IMR-90 (cell line): ENCODE measurements around the gene DMXL1. TPM values are rescaled to one million over a fixed set of nuclear protein-coding genes. Genes with fewer than 3 reads are reported as not detected.

Source experiments
- ATAC-seq: fragments of 200-7000 bp; cut with Tn5 transposase; 2 replicates; pipeline ENCODE4 v1.9.1; 2020; ENCODE audit warnings: low read depth, mild to moderate bottlenecking, moderate library complexity
- BruUV-seq: library from RNA; stranded (reverse); fragments of 400-500 nt; replicated peaks from 2 replicates; lab custom pipeline; 2021; lab: Mats Ljungman, UMichigan
- CTCF ChIA-PET: fragments of 300-600 bp; formaldehyde crosslinking; extraction: SDS; loops from one replicate; lab custom pipeline; 2021; ENCODE audit warnings: antibody characterized with exemption; lab: Yijun Ruan, JAX
- POLR2A ChIA-PET: fragments of 300-600 bp; sonication (Branson Sonifier 250); formaldehyde crosslinking; loops from one replicate; lab custom pipeline; 2022; ENCODE audit warnings: antibody characterized with exemption; ENCODE audit not compliant: unreplicated experiment; lab: Charles Lee
- DNase-seq: peaks from one replicate; pipeline ENCODE4 v3.0.0; 2013
- H2AFZ ChIP-seq: replicated peaks from 2 replicates; pipeline ENCODE3; 2013; ENCODE audit warnings: low read length, mild to moderate bottlenecking; ENCODE audit not compliant: poor library complexity
- H2AK5ac ChIP-seq: 2 replicates; pipeline ENCODE4 v1.6.1; 2013; ENCODE audit warnings: low read depth, low read length, inconsistent platforms
- H2AK9ac ChIP-seq: replicated peaks from 2 replicates; pipeline ENCODE3; 2013; ENCODE audit warnings: mild to moderate bottlenecking, low read depth, low read length, moderate library complexity; ENCODE audit not compliant: poor library complexity
- H2BK120ac ChIP-seq: 2 replicates; pipeline ENCODE4 v1.6.1; 2013; ENCODE audit warnings: low read depth, low read length, inconsistent platforms
- H2BK15ac ChIP-seq: 3 replicates; pipeline ENCODE4 v1.6.1; 2013; ENCODE audit warnings: low read depth, low read length, inconsistent platforms
- H2BK20ac ChIP-seq: 2 replicates; pipeline ENCODE4 v1.6.1; 2013; ENCODE audit warnings: low read depth, mild to moderate bottlenecking, inconsistent platforms, low read length, moderate library complexity
- H2BK5ac ChIP-seq: 2 replicates; pipeline ENCODE4 v1.6.1; 2013; ENCODE audit warnings: mild to moderate bottlenecking, low read depth, low read length, inconsistent platforms; ENCODE audit not compliant: poor library complexity, severe bottlenecking
- H3K14ac ChIP-seq: replicated peaks from 2 replicates; pipeline ENCODE4 v1.6.1; 2013; ENCODE audit warnings: low read depth, low read length, inconsistent platforms
- H3K18ac ChIP-seq: 2 replicates; pipeline ENCODE4 v1.6.1; 2013; ENCODE audit warnings: low read depth, low read length, control low read depth
- H3K23ac ChIP-seq: 2 replicates; pipeline ENCODE4 v1.6.1; 2013; ENCODE audit warnings: low read depth, low read length, inconsistent platforms
- H3K27ac ChIP-seq: 2 replicates; pipeline ENCODE4 v1.5.1; 2013; ENCODE audit warnings: mild to moderate bottlenecking, control low read depth, low read length; ENCODE audit not compliant: insufficient read depth
- H3K27me3 ChIP-seq: 2 replicates; pipeline ENCODE4 v1.6.1; 2013; ENCODE audit warnings: low read length; ENCODE audit not compliant: control insufficient read depth, insufficient read depth
- H3K36me3 ChIP-seq: 2 replicates; pipeline ENCODE4 v1.6.1; 2013; ENCODE audit warnings: low read length, mixed read lengths; ENCODE audit not compliant: control insufficient read depth, insufficient read depth
- H3K4ac ChIP-seq: 2 replicates; pipeline ENCODE4 v1.6.1; 2013; ENCODE audit warnings: low read depth, low read length, inconsistent platforms
- H3K4me1 ChIP-seq: 2 replicates; pipeline ENCODE4 v1.6.1; 2013; ENCODE audit warnings: low read length, mixed read lengths; ENCODE audit not compliant: control insufficient read depth, insufficient read depth
- H3K4me2 ChIP-seq: 2 replicates; pipeline ENCODE4 v1.6.1; 2013; ENCODE audit warnings: low read depth, mild to moderate bottlenecking, control low read depth, low read length, moderate library complexity
- H3K4me3 ChIP-seq: 2 replicates; pipeline ENCODE4 v1.5.1; 2013; ENCODE audit warnings: low read depth, mild to moderate bottlenecking, control low read depth, low read length, moderate library complexity; ENCODE audit not compliant: insufficient read depth
- H3K56ac ChIP-seq: 2 replicates; pipeline ENCODE4 v1.6.1; 2013; ENCODE audit warnings: low read length, inconsistent platforms; ENCODE audit not compliant: insufficient read depth; ENCODE audit errors: extremely low read depth
- H3K79me1 ChIP-seq, 2 experiments: 2 replicates each; pipeline ENCODE4 v1.6.1; 2013; ENCODE audit warnings: low read length in 2 of 2, inconsistent platforms in 1 of 2, low read depth in 1 of 2
- H3K9ac ChIP-seq: 2 replicates; pipeline ENCODE4 v1.6.1; 2013; ENCODE audit warnings: low read depth, low read length, control low read depth
- H3K9me1 ChIP-seq: 2 replicates; pipeline ENCODE4 v1.6.1; 2013; ENCODE audit warnings: low read length, inconsistent platforms; ENCODE audit not compliant: insufficient read depth
- H3K9me3 ChIP-seq: 2 replicates; pipeline ENCODE4 v1.6.1; 2013; ENCODE audit warnings: low read length; ENCODE audit not compliant: control insufficient read depth, insufficient read depth
- H4K20me1 ChIP-seq: 2 replicates; pipeline ENCODE4 v1.6.1; 2013; ENCODE audit warnings: low read length, inconsistent platforms; ENCODE audit not compliant: insufficient read depth
- H4K5ac ChIP-seq: 2 replicates; pipeline ENCODE4 v1.6.1; 2013; ENCODE audit warnings: mild to moderate bottlenecking, low read depth, low read length, control low read depth
- H4K8ac ChIP-seq, 2 experiments: 2 replicates each; pipeline ENCODE4 v1.6.1; 2013; ENCODE audit warnings: low read depth in 2 of 2, low read length in 2 of 2, control low read depth in 1 of 2, inconsistent platforms in 1 of 2
- H4K91ac ChIP-seq: 2 replicates; pipeline ENCODE4 v1.6.1; 2013; ENCODE audit warnings: low read depth, low read length, inconsistent platforms; ENCODE audit not compliant: insufficient read depth
- FOS ChIP-seq: fragments of 150-350 bp; IDR thresholded peaks from 2 replicates; pipeline ENCODE4 v1.6.1; 2016; ENCODE audit warnings: low read depth, low read length
- RCOR1 ChIP-seq: IDR thresholded peaks from 2 replicates; pipeline ENCODE4 v1.6.1; 2012; ENCODE audit warnings: mild to moderate bottlenecking, low read length, improper control_type of control experiment; ENCODE audit not compliant: insufficient replicate concordance
- WGBS, 2 experiments: methylation state at CpG; one replicate each; pipeline versions ENCODE4 v1.1.5 to v1.1.7; 2013; ENCODE audit warnings: missing lambda C conversion rate in 2 of 2; ENCODE audit not compliant: insufficient read length in 1 of 2; ENCODE audit errors: extremely low coverage in 2 of 2; 5-methylcytosine and 5-hydroxymethylcytosine counted together
- dilution Hi-C: fragments of 300-500 bp; cut with HindIII; formaldehyde crosslinking; loops from one replicate; pipeline ENCODE4 v1.14.3; 2018; ENCODE audit warnings: low sequenced_read_pairs; ENCODE audit not compliant: unreplicated experiment
- in situ Hi-C: fragments of 300-500 bp; cut with MboI; formaldehyde crosslinking; loops from 3 replicates; pipeline ENCODE4 v1.14.3; 2019; ENCODE audit warnings: low sequenced_read_pairs, inconsistent platforms, mixed read lengths
- intact Hi-C: fragments of 100-400 bp; cut with micrococcal nuclease; formaldehyde crosslinking; loops from 2 replicates; pipeline ENCODE4 v1.10.0; 2022
- polyA plus RNA-seq, 3 experiments: library from polyadenylated mRNA; depleted of rRNA; stranded (reverse); fragments of >200 nt; gene quantifications; 2 replicates each; pipeline ENCODE4 v1.2.3, GENCODE V29; 2012; ENCODE audit warnings: low replicate concordance in 1 of 3
- total RNA-seq: library from RNA; depleted of rRNA; stranded (reverse); fragments of >200 nt; gene quantifications from 2 replicates; pipeline ENCODE4 v1.2.3, GENCODE V29; 2012
- TF ChIP-seq, protein P1 (sequence below): fragments of 150-350 bp; IDR thresholded peaks from 2 replicates; pipeline ENCODE4 v1.6.1; 2016; ENCODE audit warnings: low read depth, mild to moderate bottlenecking, low read length, moderate library complexity, borderline replicate concordance
- TF ChIP-seq, protein P2 (sequence below): fragments of 150-350 bp; IDR thresholded peaks from 2 replicates; pipeline ENCODE4 v1.6.1; 2017; ENCODE audit warnings: mild to moderate bottlenecking, antibody characterized with exemption, low read length, low read depth

DMXL1 gene
- total and polyA plus RNA-seq, 2 of the 4 experiments (the other 2 are of a cell fraction) = 8.1 to 21.5 TPM

DNA sequence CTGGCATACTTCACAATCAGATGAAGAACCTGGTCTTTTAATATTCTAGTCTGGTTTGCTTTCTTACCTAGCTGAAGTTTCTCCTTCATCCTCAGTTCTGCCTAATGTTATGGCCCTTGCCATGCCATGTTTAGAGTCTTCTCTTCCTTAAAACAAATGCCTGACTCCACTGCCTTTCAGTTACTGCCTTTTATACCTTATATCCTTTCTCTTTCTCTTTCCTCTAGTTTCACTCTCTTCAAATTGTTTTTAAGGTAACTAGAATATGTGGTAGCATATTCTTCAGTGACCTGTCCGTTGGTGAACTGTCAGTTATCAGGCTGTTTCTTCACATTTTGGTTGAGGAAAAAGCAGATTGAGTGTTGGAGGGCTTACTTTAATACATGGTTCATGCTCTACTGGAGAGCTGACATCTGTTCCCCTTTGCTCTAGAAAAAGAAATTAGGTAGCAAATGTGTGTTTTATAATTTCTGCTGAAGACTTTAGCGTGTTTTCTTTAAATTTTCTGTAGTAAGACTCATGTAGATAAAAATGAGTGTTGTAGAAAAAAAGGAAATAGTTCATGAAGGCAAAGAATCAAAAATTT lies 103.8 kb downstream of the DMXL1 start:
- ATAC-seq = no peak
- no peak overlapping the region for H3K23ac ChIP-seq
- ChIA-PET CTCF (no interaction called here), POLR2A (no interaction called here)
- no peak overlapping the region for H4K91ac ChIP-seq
- TF ChIP-seq FOS (no peak), RCOR1 (no peak)
- TF ChIP-seq, protein P1, sequence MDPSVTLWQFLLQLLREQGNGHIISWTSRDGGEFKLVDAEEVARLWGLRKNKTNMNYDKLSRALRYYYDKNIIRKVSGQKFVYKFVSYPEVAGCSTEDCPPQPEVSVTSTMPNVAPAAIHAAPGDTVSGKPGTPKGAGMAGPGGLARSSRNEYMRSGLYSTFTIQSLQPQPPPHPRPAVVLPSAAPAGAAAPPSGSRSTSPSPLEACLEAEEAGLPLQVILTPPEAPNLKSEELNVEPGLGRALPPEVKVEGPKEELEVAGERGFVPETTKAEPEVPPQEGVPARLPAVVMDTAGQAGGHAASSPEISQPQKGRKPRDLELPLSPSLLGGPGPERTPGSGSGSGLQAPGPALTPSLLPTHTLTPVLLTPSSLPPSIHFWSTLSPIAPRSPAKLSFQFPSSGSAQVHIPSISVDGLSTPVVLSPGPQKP = no peak
- TF ChIP-seq, protein P2, sequence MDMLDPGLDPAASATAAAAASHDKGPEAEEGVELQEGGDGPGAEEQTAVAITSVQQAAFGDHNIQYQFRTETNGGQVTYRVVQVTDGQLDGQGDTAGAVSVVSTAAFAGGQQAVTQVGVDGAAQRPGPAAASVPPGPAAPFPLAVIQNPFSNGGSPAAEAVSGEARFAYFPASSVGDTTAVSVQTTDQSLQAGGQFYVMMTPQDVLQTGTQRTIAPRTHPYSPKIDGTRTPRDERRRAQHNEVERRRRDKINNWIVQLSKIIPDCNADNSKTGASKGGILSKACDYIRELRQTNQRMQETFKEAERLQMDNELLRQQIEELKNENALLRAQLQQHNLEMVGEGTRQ = no peak
- no peak overlapping the region for H3K27ac ChIP-seq
- H3K56ac ChIP-seq = no peak overlapping the region
- H2AK5ac ChIP-seq = no peak overlapping the region
- H3K14ac ChIP-seq = no peak overlapping the region
- peaks cover 4% of the 10 kb centered on the region; the same call in 1 of the 2 replicates for H3K36me3 ChIP-seq
- H3K4ac ChIP-seq = no peak overlapping the region
- H3K4me3 ChIP-seq = no peak overlapping the region
- H3K4me2 ChIP-seq = no peak overlapping the region
- H3K9me1 ChIP-seq = peaks cover 3% of the 10 kb centered on the region; the same call in 1 of the 2 replicates
- H4K20me1 ChIP-seq = no peaks in the 10 kb centered on the region
- DNase-seq = no peak
- H3K18ac ChIP-seq = no peak overlapping the region
- no peak overlapping the region for H3K9ac ChIP-seq
- no peak overlapping the region for H2AK9ac ChIP-seq
- no peaks in the 10 kb centered on the region for H3K9me3 ChIP-seq
- H4K8ac ChIP-seq = no peak overlapping the region
- no TSS peak for BruUV-seq
- WGBS, 2 experiments = no CpG with 5 or more reads among the region's 2 CpGs
- intact Hi-C loops (no loop called here), dilution Hi-C loops (no loop called here), in situ Hi-C loops (no loop called here)
- no peak overlapping the region for H4K5ac ChIP-seq
- no peaks in the 10 kb centered on the region for H3K4me1 ChIP-seq
- no peak overlapping the region for H2BK15ac ChIP-seq
- no peak overlapping the region for H2BK120ac ChIP-seq
- H3K27me3 ChIP-seq = no peaks in the 10 kb centered on the region
- H3K79me1 ChIP-seq = no peaks in the 10 kb centered on the region; a peak in 1 of 4 replicates
- no peak overlapping the region for H2BK5ac ChIP-seq
- H2BK20ac ChIP-seq = no peak overlapping the region
- no peak overlapping the region for H2AFZ ChIP-seq
